NCI-H748 (cell line): ENCODE data around the gene SOCS7.

Experiments
- DNase-seq: peaks from one replicate; lab custom pipeline; 2025; ENCODE audit not compliant: unreplicated experiment; lab: John Stamatoyannopoulos, UW

The SOCS7 gene

GRCh38 chr17:38358586-38359513 lies 7.2 kb downstream of the SOCS7 start:
- DNase-seq: no peak

- no peak for DNase-seq
Observed at GRCh38 chr17:38361694-38362465, 10.2 kb downstream of the SOCS7 start.

- no peak for DNase-seq
Observed at GRCh38 chr17:38363016-38363415, 11.4 kb downstream of the SOCS7 start.

GRCh38 chr17:38364741-38365140 lies 13.1 kb downstream of the SOCS7 start:
- no peak for DNase-seq

GRCh38 chr17:38369124-38369886 lies 17.7 kb downstream of the SOCS7 start:
- DNase-seq: no peak

GRCh38 chr17:38379448-38379847 lies 27.8 kb downstream of the SOCS7 start:
- no peak for DNase-seq

- DNase-seq: no peak
Observed at GRCh38 chr17:38395090-38395489, 43.4 kb downstream of the SOCS7 start.

GRCh38 chr17:38397227-38397626 lies 45.6 kb downstream of the SOCS7 start:
- DNase-seq: no peak

- DNase-seq: no peak
Observed at GRCh38 chr17:38400286-38400685, 48.6 kb downstream of the SOCS7 start.

GRCh38 chr17:38401459-38401858 lies 49.8 kb downstream of the SOCS7 start:
- no peak for DNase-seq

- DNase-seq: no peak
Observed at GRCh38 chr17:38402897-38403296, 51.3 kb downstream of the SOCS7 start.

- DNase-seq: peak; percentile 13
Observed at GRCh38 chr17:38403491-38403890, 51.8 kb downstream of the SOCS7 start.

- no peak for DNase-seq
Observed at GRCh38 chr17:38404174-38404943, 52.7 kb downstream of the SOCS7 start.

GRCh38 chr17:38405654-38406053 lies 54.0 kb downstream of the SOCS7 start:
- no peak for DNase-seq

- no peak for DNase-seq
Observed at GRCh38 chr17:38410201-38410600, 58.6 kb downstream of the SOCS7 start.

GRCh38 chr17:38415250-38416194 lies 63.9 kb downstream of the SOCS7 start:
- peak; percentile 89 for DNase-seq

GRCh38 chr17:38416840-38417209 lies 65.2 kb downstream of the SOCS7 start:
- no peak for DNase-seq

- no peak for DNase-seq
Observed at GRCh38 chr17:38417210-38417951, 65.7 kb downstream of the SOCS7 start.
